NB4 (cell line): ENCODE data around the gene STK33.

Experiments
- DNase-seq: peaks from one replicate; pipeline ENCODE4 v3.0.0; 2010; ENCODE audit warnings: low read depth
- H3K4me3 ChIP-seq: one replicate; pipeline ENCODE4 v1.5.1; 2011; ENCODE audit warnings: mild to moderate bottlenecking, low read depth, low read length, moderate library complexity
- MYC ChIP-seq: IDR thresholded peaks from 2 replicates; pipeline ENCODE4 v1.6.1; 2011; ENCODE audit warnings: low read depth, low read length
- POLR2A ChIP-seq: IDR thresholded peaks from 2 replicates; pipeline ENCODE4 v1.6.1; 2011; ENCODE audit warnings: mild to moderate bottlenecking; ENCODE audit not compliant: insufficient read length; ENCODE audit errors: extremely low read depth
- TF ChIP-seq, protein P1 (sequence below): IDR thresholded peaks from one replicate; pipeline ENCODE4 v1.5.1; 2012; ENCODE audit warnings: low read depth, low read length
- TF ChIP-seq, protein P2 (sequence below): IDR thresholded peaks from 2 replicates; pipeline ENCODE4 v1.6.1; 2011; ENCODE audit warnings: low read depth, low read length

Gene STK33

DNA sequence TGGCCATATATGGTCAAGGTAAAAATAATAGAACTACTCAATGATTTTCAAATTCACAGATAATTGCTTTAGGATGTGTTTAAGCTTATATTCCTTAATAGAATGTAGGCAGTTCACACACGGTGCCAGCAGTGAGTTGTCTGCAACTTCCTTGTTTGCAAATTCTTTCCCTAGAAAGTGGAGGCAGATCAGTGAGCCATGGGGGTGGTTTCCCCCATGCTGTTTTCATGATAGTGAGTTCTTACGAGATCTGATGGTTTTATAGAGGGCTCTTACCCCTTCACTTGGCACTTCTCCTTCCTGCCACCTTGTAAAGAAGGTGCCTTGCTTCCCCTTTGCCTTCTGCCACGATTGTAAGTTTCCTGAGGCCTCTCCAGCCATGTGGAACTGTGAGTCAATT, 218.6 kb downstream of the STK33 start:
- no peak overlapping the region for H3K4me3 ChIP-seq
- DNase-seq = no peak
- TF ChIP-seq, protein P1, sequence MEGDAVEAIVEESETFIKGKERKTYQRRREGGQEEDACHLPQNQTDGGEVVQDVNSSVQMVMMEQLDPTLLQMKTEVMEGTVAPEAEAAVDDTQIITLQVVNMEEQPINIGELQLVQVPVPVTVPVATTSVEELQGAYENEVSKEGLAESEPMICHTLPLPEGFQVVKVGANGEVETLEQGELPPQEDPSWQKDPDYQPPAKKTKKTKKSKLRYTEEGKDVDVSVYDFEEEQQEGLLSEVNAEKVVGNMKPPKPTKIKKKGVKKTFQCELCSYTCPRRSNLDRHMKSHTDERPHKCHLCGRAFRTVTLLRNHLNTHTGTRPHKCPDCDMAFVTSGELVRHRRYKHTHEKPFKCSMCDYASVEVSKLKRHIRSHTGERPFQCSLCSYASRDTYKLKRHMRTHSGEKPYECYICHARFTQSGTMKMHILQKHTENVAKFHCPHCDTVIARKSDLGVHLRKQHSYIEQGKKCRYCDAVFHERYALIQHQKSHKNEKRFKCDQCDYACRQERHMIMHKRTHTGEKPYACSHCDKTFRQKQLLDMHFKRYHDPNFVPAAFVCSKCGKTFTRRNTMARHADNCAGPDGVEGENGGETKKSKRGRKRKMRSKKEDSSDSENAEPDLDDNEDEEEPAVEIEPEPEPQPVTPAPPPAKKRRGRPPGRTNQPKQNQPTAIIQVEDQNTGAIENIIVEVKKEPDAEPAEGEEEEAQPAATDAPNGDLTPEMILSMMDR = no peak
- TF ChIP-seq, protein P2, sequence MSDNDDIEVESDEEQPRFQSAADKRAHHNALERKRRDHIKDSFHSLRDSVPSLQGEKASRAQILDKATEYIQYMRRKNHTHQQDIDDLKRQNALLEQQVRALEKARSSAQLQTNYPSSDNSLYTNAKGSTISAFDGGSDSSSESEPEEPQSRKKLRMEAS = no peak
- TF ChIP-seq MYC (no peak), POLR2A (no peak)

DNA sequence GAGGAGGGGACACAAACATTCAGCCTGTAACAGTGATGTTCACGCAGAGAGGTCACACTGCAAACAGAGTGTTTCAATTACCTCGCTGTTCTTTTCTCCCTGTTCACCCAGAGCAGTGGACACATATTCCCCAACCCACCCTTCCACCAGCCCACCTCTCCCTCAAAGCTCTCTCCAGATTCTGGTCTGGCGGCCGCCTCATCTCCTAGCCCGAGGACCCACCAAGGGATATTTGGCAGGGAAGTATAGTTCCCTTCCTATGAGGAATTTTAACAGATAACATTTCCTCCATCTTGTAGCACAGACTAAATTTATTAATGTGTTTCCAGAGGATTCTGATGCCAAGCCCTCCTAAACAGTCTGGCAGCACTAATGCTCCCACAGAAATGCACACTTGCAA, 219.3 kb downstream of the STK33 start:
- TF ChIP-seq, protein P2 = no peak
- TF ChIP-seq MYC = no peak
- H3K4me3 ChIP-seq = no peak overlapping the region
- no peak for DNase-seq

DNA sequence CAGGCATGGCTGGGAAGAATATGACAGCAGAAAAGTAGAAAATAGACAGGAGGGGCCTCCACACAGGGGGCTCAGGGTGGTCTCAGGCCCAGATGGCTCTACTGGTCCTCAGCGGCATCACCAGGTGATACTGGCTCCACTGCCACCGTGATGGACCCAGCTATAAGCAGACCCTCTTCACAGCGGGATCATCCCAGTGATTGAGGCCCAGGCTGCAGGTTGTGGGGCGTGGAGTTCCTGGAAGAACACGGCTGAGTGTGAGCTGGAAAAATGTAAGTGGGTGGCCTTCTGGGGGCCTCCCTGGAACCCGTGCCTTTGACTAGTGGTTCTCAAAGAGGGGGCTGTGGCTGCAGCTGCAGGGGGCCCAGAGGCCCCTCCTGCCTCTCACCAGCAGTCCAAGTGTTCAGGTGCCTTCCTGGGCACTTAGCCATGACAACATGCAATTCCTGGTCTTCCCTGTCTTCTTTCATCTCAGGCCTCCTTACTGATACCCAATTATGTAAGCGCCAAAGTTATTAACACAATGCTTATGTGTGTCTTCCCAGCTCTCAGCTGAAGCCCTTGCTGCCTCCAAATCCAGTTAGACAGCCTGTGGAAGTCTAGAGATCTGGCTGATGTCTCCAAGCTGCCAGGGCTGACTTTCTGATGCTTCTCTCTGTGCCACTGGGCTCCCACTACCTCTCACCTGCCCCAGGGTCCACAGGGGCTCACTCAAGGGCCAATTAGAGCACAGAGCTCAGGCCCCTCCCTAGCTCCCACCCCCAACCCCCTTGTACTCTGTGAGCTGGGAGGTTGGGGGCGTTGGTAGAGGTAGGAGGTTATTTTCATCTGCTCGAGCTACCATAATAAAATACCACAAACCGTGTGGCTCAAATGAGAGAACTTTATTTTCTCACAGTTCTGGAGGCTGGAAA, 220.3 kb downstream of the STK33 start:
- no peak overlapping the region for H3K4me3 ChIP-seq
- DNase-seq = no peak
- TF ChIP-seq, protein P1 = no peak
- no peak for TF ChIP-seq MYC
- TF ChIP-seq, protein P2 = no peak
- no peak for TF ChIP-seq POLR2A

DNA sequence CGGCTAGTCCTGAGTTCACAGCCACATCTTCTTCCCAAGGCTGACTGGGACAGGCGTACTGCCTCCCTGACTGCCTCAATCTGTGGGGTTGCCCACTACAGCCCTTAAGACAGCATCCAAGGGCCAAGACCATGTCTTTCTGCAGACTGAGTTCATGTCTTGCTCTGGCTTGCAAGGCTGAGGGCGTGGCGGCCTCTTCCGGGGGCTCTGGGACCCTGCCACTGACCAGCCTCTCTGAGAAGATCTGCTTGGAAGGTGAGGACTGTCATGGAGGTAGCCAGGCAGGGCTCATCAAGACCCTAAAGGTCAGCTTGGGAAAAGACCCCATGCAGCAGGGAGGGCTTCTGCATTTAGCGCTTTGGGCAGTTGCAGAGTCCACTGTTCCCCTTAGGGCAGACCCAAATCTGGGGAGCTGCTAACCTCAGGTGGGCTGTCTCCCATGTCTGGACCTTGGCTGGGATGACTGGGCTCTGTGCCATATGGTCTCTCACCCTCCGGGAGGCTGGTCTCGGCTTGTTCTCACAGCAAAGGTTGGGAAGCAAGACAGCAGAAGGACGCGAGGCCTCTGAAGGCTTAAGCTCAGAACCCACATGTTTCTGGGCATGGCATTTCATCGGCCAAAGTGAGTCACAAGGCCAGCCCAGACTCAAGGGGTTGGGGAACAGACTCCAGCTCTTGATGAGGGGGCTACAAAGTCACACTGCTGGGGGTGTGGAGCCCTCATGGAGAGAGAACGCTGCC, 221.2 kb downstream of the STK33 start:
- H3K4me3 ChIP-seq = no peak overlapping the region
- TF ChIP-seq MYC (no peak), POLR2A (no peak)
- TF ChIP-seq, protein P1 = no peak
- TF ChIP-seq, protein P2 = no peak
- DNase-seq = no peak

DNA sequence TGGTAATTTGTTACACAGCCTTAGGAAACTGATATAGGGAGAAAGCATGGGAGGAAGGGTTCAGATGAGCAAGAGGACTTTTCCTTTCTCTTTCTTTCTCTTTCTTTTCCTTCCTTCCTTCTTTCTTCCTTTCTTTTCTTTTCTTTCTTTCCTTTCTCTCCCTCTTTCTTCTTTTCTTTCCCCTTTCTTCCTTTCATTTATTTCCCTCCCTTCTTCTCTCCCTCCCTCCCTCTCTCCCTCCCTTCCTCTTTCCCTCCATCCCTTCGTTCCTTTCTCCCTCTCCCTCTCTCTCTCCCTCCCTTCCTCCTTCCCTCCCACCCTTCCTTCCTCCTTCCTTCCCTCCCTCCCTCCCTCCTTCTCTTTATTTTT, 222.5 kb downstream of the STK33 start:
- DNase-seq = no peak
- no peak for TF ChIP-seq POLR2A
- no peak for TF ChIP-seq MYC
- TF ChIP-seq, protein P2 = no peak
- TF ChIP-seq, protein P1 = no peak

More for the DNA sequence above, 222.5 kb downstream of the STK33 start:
- no peak overlapping the region for H3K4me3 ChIP-seq
